Measurements from ENCODE around the gene TNNC1.
A peak's percentile ranks its signal among the peaks of the same experiment; 100 is the strongest.

TNNC1 gene

DNA sequence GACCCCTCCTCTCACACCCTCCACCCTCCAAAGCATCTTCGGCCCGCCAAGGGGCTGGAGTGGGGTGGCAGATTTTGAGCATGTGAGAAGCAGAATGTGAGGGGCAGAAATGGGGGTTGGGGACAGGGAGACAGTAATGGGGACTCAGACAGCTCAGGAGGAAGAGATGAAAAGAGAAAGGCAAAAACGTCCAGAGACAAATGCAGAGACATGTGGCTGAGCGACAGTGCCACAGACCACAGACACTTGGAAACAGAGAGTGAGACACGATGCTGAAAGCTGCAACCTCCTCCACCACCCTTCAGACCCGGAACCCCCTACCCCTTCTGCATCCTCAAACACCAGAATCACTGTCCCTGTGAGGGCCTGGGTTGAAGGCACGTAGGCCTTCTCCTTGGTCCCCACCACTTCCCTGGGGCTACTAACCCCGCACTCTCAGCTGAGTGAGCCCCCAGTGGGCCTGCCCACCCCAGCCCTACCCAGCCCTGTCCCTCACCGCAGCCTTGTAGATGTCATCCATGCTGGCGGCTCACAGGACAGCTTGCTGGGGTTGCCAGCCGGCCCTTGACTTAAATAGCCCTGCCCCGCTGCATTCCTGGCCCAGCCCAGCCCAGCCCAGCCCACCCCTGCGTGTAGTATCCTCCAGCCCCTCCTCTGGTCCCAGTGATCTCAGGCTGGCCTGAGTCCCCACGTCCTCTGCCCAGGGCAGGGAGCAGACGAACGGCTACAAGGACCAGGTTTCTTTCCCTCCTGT is at the start of gene TNNC1:
Gene TNNC1 (minus strand): TSS at position 546 of the 754 bp plus-strand sequence. CDS start 26 bp downstream, at position 520.
- Mint-ChIP-seq H3K4me3 (peak within 1 kb of the TSS; percentile 93), H3K27me3 (no peaks in the 10 kb centered on the region), H3K27ac (peak within 1 kb of the TSS; percentile 99), H3K4me1 (ENCODE audit: low read depth) (peaks cover 40% of the 10 kb centered on the region), H3K9me3 (ENCODE audit: low read depth) (no peaks in the 10 kb centered on the region), H3K36me3 (peaks cover 3% of the 10 kb centered on the region)

GRCh38 chr3:52502808-52503350 is 49.0 kb upstream of the TNNC1 start:
- no peaks in the 10 kb centered on the region for H3K9me3 Mint-ChIP-seq (ENCODE audit: low read depth)
- no peaks in the 10 kb centered on the region for H3K4me1 Mint-ChIP-seq (ENCODE audit: low read depth)
- no peak overlapping the region for H3K4me3 Mint-ChIP-seq
- no peaks in the 10 kb centered on the region for H3K27me3 Mint-ChIP-seq
- H3K27ac Mint-ChIP-seq = no peak overlapping the region
- no peaks in the 10 kb centered on the region for H3K36me3 Mint-ChIP-seq

GRCh38 chr3:52502001-52502400 is 48.2 kb upstream of the TNNC1 start:
- no peak overlapping the region for H3K27ac Mint-ChIP-seq

GRCh38 chr3:52501046-52501445 is 47.2 kb upstream of the TNNC1 start:
- no peaks in the 10 kb centered on the region for H3K4me1 Mint-ChIP-seq (ENCODE audit: low read depth)

More at GRCh38 chr3:52502001-52502400, 48.2 kb upstream of the TNNC1 start:
- Mint-ChIP-seq H3K27me3 (no peaks in the 10 kb centered on the region), H3K4me3 (no peak overlapping the region), H3K4me1 (ENCODE audit: low read depth) (no peaks in the 10 kb centered on the region), H3K9me3 (ENCODE audit: low read depth) (no peaks in the 10 kb centered on the region), H3K36me3 (no peaks in the 10 kb centered on the region)

DNA sequence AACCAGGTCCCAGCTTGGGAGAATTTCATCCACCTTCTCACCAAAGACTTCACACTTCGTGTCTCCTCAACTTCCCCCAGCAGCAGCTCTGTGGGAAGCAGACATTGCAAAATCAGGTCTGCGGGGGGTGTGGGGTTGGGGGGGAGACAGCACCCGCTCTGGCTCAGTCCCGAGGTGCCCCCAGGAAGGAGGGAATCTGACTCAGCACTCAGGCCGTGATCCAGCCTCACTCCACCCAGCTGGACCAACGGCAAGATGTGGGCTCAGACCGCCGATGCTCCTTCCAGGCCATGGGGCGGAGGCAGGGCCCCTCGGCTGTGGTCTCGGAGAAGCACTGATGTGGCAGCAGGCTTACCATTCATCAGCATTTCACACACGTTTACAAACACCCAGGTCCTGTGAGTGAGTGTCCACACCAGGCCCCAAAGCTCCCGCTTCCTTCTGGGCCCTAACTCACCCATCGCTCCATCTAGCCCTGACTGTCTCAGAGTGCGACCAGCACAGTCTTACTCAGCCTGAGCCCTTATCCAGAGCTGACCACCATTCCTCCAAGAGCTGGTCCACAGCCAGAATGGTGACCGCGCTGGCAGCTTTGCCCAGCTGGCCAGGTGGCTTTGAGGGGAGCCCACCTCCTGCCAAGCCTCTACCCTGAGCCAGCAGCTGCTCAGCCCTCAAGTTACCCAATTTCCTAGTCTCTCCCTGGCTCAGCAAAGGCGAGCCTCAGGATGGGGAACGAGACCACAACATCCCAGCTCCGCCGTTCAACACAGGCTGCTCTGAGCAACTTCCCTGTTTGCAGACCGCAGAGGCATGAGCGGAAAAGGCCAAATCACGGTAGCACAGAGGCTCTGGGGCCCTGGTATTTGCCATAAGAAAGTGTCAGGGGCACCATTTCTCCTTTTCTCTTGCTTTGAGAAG is 44.6 kb upstream of the TNNC1 start:
- Mint-ChIP-seq H3K27ac (no peak overlapping the region), H3K4me1 (ENCODE audit: low read depth) (peaks cover 3% of the 10 kb centered on the region), H3K36me3 (no peaks in the 10 kb centered on the region), H3K9me3 (ENCODE audit: low read depth) (no peaks in the 10 kb centered on the region), H3K27me3 (no peaks in the 10 kb centered on the region), H3K4me3 (no peak overlapping the region)

More at GRCh38 chr3:52501046-52501445, 47.2 kb upstream of the TNNC1 start:
- H3K27me3 Mint-ChIP-seq = no peaks in the 10 kb centered on the region
- H3K4me3 Mint-ChIP-seq = no peak overlapping the region
- no peak overlapping the region for H3K27ac Mint-ChIP-seq
- no peaks in the 10 kb centered on the region for H3K9me3 Mint-ChIP-seq (ENCODE audit: low read depth)
- no peaks in the 10 kb centered on the region for H3K36me3 Mint-ChIP-seq

DNA sequence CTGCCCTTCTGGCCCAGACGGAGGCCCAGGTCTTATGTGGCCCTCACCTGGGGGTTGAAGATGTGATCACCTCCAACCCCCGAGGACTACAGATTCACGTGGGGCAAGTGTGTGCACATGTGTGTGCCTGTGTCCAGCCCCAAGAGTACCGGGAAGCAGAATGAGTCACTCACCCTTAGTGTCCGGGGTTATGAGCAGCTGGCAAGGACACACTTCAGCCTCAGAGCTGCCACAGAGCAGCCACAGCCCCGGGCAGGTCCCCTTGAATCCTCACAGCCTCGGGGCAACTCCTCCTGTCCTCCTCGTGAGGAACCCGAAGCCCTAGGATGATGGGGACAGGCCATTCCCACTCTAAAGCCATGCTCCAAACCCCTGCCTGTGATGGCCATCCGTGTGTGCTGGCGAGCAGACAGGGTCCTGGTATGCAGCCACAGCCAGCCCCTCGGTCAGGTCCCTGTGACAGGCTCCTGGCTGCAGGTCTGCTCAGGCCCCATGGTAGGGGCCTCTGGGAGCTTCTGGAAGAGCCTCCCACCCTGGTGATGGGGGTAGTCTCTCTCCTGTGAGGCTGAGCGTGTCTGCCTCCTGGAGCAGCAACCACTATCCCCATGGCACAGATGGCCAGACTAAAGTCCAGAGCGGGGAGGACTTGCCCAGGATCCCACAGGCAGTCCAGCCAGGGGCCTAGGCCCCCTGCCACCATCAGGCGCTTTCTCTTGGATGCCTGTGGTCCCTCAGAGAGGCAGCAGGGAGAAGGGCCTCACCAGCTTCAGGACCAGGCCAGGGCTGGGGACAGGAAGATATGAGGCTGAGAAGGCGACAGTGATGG is 42.1 kb upstream of the TNNC1 start:
- no peaks in the 10 kb centered on the region for H3K27me3 Mint-ChIP-seq
- H3K36me3 Mint-ChIP-seq = no peaks in the 10 kb centered on the region
- H3K27ac Mint-ChIP-seq = no peak overlapping the region
- H3K4me1 Mint-ChIP-seq (ENCODE audit: low read depth) = peaks cover 3% of the 10 kb centered on the region
- H3K4me3 Mint-ChIP-seq = no peak overlapping the region
- no peaks in the 10 kb centered on the region for H3K9me3 Mint-ChIP-seq (ENCODE audit: low read depth)

DNA sequence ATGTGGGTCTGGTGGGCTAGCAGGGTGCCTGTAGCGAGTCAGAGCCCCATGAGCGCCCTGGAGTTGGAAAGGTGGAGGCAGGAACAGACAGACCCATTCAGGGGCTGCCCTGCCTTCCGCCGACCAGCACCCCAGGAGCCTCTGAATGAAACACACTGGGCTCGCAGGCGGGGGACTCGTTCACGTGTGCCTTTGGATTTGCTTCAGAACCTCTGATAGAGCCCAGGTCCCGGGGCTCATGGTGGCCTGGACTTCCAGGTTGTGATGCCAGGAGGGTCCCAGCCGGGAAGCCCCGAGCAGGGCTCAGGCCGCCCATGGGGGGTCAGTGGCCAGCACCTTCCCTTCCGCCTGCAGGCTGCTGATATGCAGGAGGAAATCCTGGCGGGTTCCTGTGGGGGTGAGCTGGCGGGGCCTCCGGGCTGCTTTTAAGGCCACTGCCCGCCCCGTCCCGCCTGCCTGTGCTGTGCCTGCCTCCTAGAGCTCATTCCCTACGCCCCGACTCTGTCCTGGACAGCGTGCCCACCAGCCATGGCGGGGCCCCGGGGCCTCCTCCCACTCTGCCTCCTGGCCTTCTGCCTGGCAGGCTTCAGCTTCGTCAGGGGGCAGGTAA is 41.1 kb upstream of the TNNC1 start, which contains the start of gene STAB1:
Gene STAB1 (plus strand): TSS at position 453 of the 610 bp plus-strand sequence. CDS start 76 bp downstream, at position 529.
- Mint-ChIP-seq H3K27me3 (no peaks in the 10 kb centered on the region), H3K27ac (no peak within 1 kb of the TSS), H3K4me3 (no peak within 1 kb of the TSS), H3K9me3 (ENCODE audit: low read depth) (no peaks in the 10 kb centered on the region), H3K4me1 (ENCODE audit: low read depth) (peaks cover 3% of the 10 kb centered on the region), H3K36me3 (no peaks in the 10 kb centered on the region)

DNA sequence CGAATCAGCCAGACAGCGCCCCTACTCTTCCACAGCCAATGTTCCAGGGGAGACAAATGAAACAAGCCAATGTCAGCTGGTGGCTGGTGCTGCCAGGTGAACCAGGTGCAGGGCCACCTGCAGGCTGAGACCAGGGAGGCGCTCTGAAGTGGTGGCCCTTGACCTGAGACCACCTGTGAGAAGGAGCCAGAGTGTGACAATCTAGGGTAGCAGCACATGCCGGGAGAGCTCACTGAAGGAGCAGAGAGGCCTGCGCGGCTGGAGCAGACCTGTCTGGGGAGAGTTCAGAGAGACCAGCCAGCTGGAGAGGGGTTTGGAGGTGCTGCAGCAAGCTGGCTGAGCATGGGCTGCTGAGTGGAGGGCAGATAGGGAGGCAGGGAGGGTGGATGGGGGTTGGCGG is 40.6 kb upstream of the TNNC1 start:
- peaks cover 3% of the 10 kb centered on the region for H3K4me1 Mint-ChIP-seq (ENCODE audit: low read depth)
- no peak overlapping the region for H3K27ac Mint-ChIP-seq
- H3K4me3 Mint-ChIP-seq = no peak overlapping the region
- H3K27me3 Mint-ChIP-seq = no peaks in the 10 kb centered on the region
- no peaks in the 10 kb centered on the region for H3K36me3 Mint-ChIP-seq
- no peaks in the 10 kb centered on the region for H3K9me3 Mint-ChIP-seq (ENCODE audit: low read depth)

- no peaks in the 10 kb centered on the region for H3K9me3 Mint-ChIP-seq (ENCODE audit: low read depth)
- H3K4me1 Mint-ChIP-seq (ENCODE audit: low read depth) = peaks cover 3% of the 10 kb centered on the region
- H3K27me3 Mint-ChIP-seq = no peaks in the 10 kb centered on the region
- no peak overlapping the region for H3K4me3 Mint-ChIP-seq
- no peaks in the 10 kb centered on the region for H3K36me3 Mint-ChIP-seq
- no peak overlapping the region for H3K27ac Mint-ChIP-seq
These were observed 39.6 kb upstream of the TNNC1 start for GRCh38 chr3:52493232-52494017.

- no peak overlapping the region for H3K27ac Mint-ChIP-seq
- peaks cover 3% of the 10 kb centered on the region for H3K4me1 Mint-ChIP-seq (ENCODE audit: low read depth)
- H3K36me3 Mint-ChIP-seq = no peaks in the 10 kb centered on the region
- no peak overlapping the region for H3K4me3 Mint-ChIP-seq
- H3K27me3 Mint-ChIP-seq = no peaks in the 10 kb centered on the region
- no peaks in the 10 kb centered on the region for H3K9me3 Mint-ChIP-seq (ENCODE audit: low read depth)
These were observed 38.2 kb upstream of the TNNC1 start for GRCh38 chr3:52492059-52492458.

DNA sequence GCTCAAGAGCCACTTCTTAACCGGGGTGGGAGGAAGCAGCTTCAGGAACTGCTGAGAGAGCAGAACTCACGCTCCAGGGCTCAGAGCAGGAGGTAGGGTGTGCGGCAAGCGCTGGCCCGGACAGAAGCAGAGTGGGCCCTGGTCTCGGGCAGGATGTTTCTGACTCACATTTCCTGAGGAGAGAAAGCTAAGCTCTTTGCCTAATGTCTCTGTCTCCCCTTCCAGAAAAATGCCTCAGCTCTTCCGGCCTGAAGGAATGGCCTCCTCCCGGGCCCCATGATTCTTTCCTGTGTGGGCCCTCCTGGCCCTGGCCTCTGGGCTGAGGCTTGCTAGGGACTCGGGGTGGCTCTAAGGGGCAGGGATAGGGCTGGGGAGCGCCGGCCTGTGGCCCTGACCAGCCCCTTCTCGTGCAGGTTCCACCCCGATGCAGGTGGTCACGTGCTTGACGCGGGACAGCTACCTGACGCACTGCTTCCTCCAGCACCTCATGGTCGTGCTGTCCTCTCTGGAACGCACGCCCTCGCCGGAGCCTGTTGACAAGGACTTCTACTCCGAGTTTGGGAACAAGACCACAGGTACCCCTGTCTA is 37.2 kb upstream of the TNNC1 start:
- Mint-ChIP-seq H3K9me3 (ENCODE audit: low read depth) (no peaks in the 10 kb centered on the region), H3K36me3 (no peaks in the 10 kb centered on the region), H3K4me3 (no peak overlapping the region), H3K27me3 (no peaks in the 10 kb centered on the region), H3K27ac (no peak overlapping the region), H3K4me1 (ENCODE audit: low read depth) (peaks cover 3% of the 10 kb centered on the region)

DNA sequence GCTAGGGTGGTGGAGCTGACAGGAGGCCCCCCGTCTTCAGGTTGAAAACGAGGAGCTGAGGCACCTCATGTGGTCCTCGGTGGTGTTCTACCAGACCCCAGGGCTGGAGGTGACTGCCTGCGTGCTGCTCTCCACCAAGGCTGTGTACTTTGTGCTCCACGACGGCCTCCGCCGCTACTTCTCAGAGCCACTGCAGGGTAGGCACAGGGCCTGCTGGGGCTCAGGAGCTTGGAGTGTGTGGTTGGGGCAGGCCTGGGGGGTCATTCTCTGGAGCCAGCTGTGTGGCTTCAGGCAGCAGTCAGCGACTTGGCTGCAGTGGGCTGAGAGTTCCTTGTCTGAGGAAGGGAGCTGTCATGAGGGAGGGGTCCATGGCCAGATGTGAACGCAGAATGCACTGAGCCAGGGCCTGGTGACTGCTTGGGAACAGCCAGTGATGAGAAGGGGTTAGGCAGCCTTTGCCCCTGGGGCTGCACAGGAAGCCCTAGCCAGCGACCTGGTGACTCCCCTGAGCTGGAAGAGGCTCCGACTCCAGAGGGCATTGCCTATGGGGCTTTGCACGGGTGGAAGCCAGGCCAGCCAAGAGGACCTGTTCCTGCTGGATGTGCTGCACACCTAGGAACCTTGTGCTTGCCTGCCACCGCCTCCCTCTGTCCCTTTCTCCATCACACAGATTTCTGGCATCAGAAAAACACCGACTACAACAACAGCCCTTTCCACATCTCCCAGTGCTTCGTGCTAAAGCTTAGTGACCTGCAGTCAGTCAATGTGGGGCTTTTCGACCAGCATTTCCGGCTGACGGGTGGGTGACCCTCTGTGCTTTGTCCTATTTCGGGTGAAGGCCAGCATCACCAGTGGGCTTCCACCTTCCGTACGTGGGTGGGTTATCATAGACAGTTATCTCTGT is 36.4 kb upstream of the TNNC1 start:
- no peaks in the 10 kb centered on the region for H3K36me3 Mint-ChIP-seq
- peaks cover 3% of the 10 kb centered on the region for H3K4me1 Mint-ChIP-seq (ENCODE audit: low read depth)
- no peak overlapping the region for H3K4me3 Mint-ChIP-seq
- H3K27me3 Mint-ChIP-seq = no peaks in the 10 kb centered on the region
- no peaks in the 10 kb centered on the region for H3K9me3 Mint-ChIP-seq (ENCODE audit: low read depth)
- no peak overlapping the region for H3K27ac Mint-ChIP-seq
